Measurements from ENCODE around the gene MAVS. TPM values are rescaled to one million over a fixed set of nuclear protein-coding genes. Genes with fewer than 3 reads are reported as not detected.

Gene MAVS
- total RNA-seq, 1 experiment from 2014 or later = 24.2 TPM

DNA sequence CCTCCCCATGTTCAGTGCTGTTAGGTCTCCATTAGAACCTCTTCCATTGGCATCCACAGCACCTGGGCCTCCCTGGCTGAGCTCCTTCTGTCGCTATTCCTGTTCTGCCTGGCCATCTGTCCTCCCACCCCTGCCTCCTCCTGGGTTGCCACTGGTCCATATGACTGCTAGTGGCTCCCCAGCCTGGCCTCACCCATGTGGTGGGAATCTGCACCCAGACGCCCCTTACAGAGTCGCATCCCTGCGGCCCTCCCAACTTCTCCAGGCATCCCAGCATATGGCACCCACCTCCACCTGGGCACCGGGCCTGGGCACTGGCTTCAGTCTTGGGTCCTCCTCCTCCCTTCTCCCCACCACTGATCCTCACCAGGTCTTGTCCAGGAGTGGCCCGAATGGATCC is 42.8 kb upstream of the MAVS start:
- Histone ChIP-seq H2AFZ (ENCODE audit: low read length) (no peak overlapping the region), H2BK5ac (ENCODE audit: insufficient read length, low read length) (no peak overlapping the region), H3K27ac (ENCODE audit: insufficient read length, low read depth, low read length) (no peak overlapping the region), H3K9ac (ENCODE audit: extremely low read depth, insufficient read length, low read length) (no peak overlapping the region), H2BK20ac (ENCODE audit: low read depth, low read length, poor library complexity, severe bottlenecking) (no peak overlapping the region), H3K23me2 (ENCODE audit: insufficient read length, low read depth, low read length, poor library complexity, severe bottlenecking) (peaks cover 8% of the 10 kb centered on the region), H3K79me2 (ENCODE audit: insufficient read depth, low read length) (no peaks in the 10 kb centered on the region), H3K56ac (ENCODE audit: insufficient read length, low read depth, low read length) (no peak overlapping the region), H4K5ac (ENCODE audit: insufficient read length, low read depth, low read length) (no peak overlapping the region), H4K91ac (ENCODE audit: insufficient read length, low read depth, low read length) (no peak overlapping the region), H4K8ac (replicated peaks; ENCODE audit: insufficient read length, low read depth, low read length) (no peak overlapping the region), H3K14ac (ENCODE audit: insufficient read depth, low read length) (no peak overlapping the region), H3K23ac (ENCODE audit: insufficient read length, low read depth, low read length) (no peak overlapping the region), H2BK120ac (ENCODE audit: low read depth, low read length, poor library complexity, severe bottlenecking) (no peak overlapping the region), H3K9me3 (ENCODE audit: control insufficient read depth, low read depth, low read length) (no peaks in the 10 kb centered on the region), H4K20me1 (ENCODE audit: control insufficient read depth, insufficient read depth, insufficient read length) (no peaks in the 10 kb centered on the region), H2BK15ac (ENCODE audit: low read depth, low read length) (no peak overlapping the region), H3K27me3 (ENCODE audit: insufficient read depth, low read length) (no peaks in the 10 kb centered on the region), H3K4me2 (ENCODE audit: insufficient read depth, insufficient read length, low read length) (no peak overlapping the region), H3T11ph (ENCODE audit: low read length) (no peak overlapping the region), H3K4me1 (ENCODE audit: insufficient read depth, low read length) (peaks cover 3% of the 10 kb centered on the region), H3K4ac (ENCODE audit: low read depth, low read length) (no peak overlapping the region), H3K79me1 (ENCODE audit: insufficient read depth, low read depth, low read length, poor library complexity, severe bottlenecking) (no peaks in the 10 kb centered on the region), H2BK12ac (ENCODE audit: insufficient read length, low read depth, low read length) (no peak overlapping the region), H2AK5ac (ENCODE audit: insufficient read length, low read length) (no peak overlapping the region), H3K18ac (ENCODE audit: insufficient read length, low read depth, low read length) (no peak overlapping the region)
- Mint-ChIP-seq H3K4me3 (no peak overlapping the region; a peak in 1 of 5 replicates), H3K4me1 (peaks cover 34 to 52% of the 10 kb centered on the region in 2 experiments), H3K27ac (peak overlapping the region in 1 of 3 experiments; percentile 46; a peak in 1 of 7 replicates), H3K36me3 (ENCODE audit: insufficient read depth in 1 of 3, low read depth in 3 of 3) (peaks cover 32 to 55% (median 47%) of the 10 kb centered on the region in 3 experiments), H3K27me3 (ENCODE audit: low read depth) (peaks cover 4% of the 10 kb centered on the region), H3K9me3 (no peaks in the 10 kb centered on the region)
- no CpG with 5 or more reads among the region's 6 CpGs for WGBS (ENCODE audit: extremely low coverage, insufficient read length, low lambda C conversion rate)
- DNase-seq = no peak
- TF ChIP-seq, protein P1, sequence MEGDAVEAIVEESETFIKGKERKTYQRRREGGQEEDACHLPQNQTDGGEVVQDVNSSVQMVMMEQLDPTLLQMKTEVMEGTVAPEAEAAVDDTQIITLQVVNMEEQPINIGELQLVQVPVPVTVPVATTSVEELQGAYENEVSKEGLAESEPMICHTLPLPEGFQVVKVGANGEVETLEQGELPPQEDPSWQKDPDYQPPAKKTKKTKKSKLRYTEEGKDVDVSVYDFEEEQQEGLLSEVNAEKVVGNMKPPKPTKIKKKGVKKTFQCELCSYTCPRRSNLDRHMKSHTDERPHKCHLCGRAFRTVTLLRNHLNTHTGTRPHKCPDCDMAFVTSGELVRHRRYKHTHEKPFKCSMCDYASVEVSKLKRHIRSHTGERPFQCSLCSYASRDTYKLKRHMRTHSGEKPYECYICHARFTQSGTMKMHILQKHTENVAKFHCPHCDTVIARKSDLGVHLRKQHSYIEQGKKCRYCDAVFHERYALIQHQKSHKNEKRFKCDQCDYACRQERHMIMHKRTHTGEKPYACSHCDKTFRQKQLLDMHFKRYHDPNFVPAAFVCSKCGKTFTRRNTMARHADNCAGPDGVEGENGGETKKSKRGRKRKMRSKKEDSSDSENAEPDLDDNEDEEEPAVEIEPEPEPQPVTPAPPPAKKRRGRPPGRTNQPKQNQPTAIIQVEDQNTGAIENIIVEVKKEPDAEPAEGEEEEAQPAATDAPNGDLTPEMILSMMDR (conservative IDR thresholded peaks at IDR 0.05) = no peak
